Activated naive CD8-positive, alpha-beta T cell treated with anti-CD3 and anti-CD28 coated beads, Interleukin-2, amount 50 U/mL, for 24 hours (primary cell): ENCODE results near the gene ASTN2.

Source experiments
- ATAC-seq: fragments of 150-1000 bp; cut with Tn5 transposase; one replicate; pipeline ENCODE4 v1.10.0; 2021
- DNase-seq: peaks from one replicate; pipeline ENCODE4 v3.0.0; 2021
- H3K27ac Mint-ChIP-seq: one replicate; pipeline ENCODE4 v1.8.0; 2021; ENCODE audit warnings: mild to moderate bottlenecking, mixed read lengths
- H3K27me3 Mint-ChIP-seq: one replicate; pipeline ENCODE4 v1.8.0; 2021; ENCODE audit warnings: mixed read lengths
- H3K36me3 Mint-ChIP-seq: one replicate; pipeline ENCODE4 v1.8.0; 2021; ENCODE audit warnings: low read depth, mixed read lengths
- H3K4me1 Mint-ChIP-seq: one replicate; pipeline ENCODE4 v1.8.0; 2021; ENCODE audit warnings: mixed read lengths
- H3K4me3 Mint-ChIP-seq: one replicate; pipeline ENCODE4 v1.8.0; 2021; ENCODE audit warnings: mild to moderate bottlenecking, moderate library complexity, mixed read lengths
- H3K9me3 Mint-ChIP-seq: one replicate; pipeline ENCODE4 v1.8.0; 2021; ENCODE audit warnings: mixed read lengths

ASTN2 gene

DNA sequence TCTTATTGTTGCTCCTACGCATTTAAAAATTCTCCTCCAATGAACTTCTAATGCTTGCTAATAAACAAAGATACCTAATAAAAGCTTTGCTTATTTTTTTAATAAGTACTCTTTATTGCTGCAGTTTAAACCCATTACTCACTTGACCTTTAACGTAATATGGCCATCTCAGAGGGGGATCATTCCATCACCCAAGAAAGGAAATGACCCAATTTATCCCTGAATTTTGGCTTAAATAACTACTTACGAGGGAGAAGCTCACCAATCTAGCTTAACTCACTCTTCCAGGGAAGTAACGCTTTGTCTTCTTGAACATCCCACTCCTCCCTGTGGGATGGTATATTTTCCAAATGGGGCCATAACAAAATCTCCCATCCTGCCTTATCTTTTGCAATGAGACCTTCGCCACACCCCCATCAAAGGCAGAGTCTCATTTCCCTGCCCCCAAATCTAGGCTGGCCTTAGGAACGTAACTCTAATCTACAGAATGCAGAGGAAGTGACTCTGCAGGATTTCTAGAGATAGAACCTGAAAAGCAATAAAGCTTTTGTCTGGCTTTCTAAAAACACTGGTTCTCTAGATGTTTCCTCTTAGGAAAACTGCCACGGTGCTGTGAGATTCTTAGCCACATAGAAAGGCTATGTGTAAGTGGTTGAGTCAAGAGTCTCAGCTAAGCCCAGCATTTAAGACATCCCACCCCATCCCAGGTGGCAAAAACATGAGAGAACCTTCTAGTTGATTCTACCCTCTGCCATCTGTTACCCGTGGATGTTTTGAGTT, 310.0 kb downstream of the ASTN2 start:
- Mint-ChIP-seq H3K36me3 (no peaks in the 10 kb centered on the region), H3K27ac (no peak overlapping the region), H3K9me3 (peaks cover 4% of the 10 kb centered on the region), H3K27me3 (no peaks in the 10 kb centered on the region), H3K4me1 (no peaks in the 10 kb centered on the region), H3K4me3 (no peak overlapping the region)
- no peak for DNase-seq
- no peak for ATAC-seq

DNA sequence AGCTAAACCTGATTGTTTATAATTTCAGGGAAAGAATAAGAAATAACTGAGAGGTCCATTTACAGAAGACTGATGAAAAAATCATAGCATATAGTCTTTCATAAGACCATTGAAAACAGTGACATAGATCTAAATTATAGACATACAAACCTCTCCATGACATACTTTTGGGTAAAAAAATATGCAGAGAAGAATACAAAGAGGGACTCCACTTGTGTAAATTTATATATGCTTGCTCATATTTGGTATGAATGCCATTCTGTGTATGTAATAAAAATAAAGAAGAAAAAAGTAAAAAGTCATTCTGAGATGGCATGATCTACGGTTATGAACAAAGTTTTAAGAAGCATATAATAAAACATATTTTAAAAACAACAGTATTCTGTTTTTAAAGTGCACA, 310.7 kb downstream of the ASTN2 start:
- H3K4me1 Mint-ChIP-seq = no peaks in the 10 kb centered on the region
- no peak for ATAC-seq
- no peak overlapping the region for H3K27ac Mint-ChIP-seq
- no peaks in the 10 kb centered on the region for H3K36me3 Mint-ChIP-seq
- no peak overlapping the region for H3K4me3 Mint-ChIP-seq
- peaks cover 4% of the 10 kb centered on the region for H3K9me3 Mint-ChIP-seq
- no peak for DNase-seq
- no peaks in the 10 kb centered on the region for H3K27me3 Mint-ChIP-seq

DNA sequence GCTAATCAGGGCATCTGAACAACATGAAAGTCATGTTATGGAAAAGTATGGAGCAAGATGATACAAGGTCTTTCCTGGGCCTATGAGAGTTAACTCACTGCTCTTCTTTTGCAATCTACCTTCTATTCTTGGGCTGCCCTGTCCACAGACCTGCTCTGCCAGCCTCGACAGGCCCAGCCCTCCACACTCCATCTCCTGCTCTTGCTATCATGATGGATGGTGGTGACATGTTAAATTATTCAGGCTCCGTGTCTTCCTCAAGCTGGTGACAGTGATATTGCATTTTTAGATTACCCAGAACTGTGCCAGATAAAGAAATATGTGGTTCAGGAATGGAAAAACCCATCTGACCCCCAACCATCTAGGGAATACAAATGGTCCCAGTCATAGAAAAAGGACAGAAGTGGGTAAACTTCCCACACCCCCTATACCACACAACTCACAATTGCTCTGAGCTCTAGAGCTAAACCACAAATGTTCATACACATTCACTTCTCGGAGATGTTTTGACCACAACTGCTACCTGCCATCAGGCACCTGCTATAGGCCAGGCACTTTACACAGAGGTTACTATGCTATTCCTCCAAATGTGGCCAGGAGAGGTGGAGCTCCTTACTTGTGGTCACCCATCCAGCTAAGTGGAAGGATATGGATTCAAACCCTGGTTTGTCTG, 311.3 kb downstream of the ASTN2 start:
- Mint-ChIP-seq H3K4me3 (no peak overlapping the region), H3K27ac (no peak overlapping the region), H3K9me3 (peaks cover 4% of the 10 kb centered on the region), H3K27me3 (no peaks in the 10 kb centered on the region), H3K4me1 (no peaks in the 10 kb centered on the region), H3K36me3 (no peaks in the 10 kb centered on the region)
- ATAC-seq = no peak
- DNase-seq = no peak

DNA sequence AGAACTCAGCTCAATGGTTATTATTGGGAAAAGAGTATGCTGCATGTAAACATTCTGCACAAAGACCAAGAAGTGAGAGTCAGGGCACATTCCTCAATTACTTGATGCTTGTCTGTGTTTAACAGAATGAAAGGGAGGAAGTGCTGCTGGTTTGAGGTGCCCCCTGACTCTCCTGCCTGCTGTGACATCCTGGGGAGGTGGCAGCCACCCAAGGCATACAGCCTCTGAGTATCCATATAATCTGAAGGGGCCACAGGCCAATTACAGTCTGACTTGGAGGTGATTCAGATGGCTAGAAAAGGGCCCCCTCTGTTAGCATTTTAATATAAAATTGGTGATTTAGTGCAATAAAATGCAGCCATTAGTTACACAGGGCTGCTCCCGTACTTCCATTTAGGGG, 313.8 kb downstream of the ASTN2 start:
- no peaks in the 10 kb centered on the region for H3K4me1 Mint-ChIP-seq
- no peaks in the 10 kb centered on the region for H3K9me3 Mint-ChIP-seq
- DNase-seq (no peak), ATAC-seq (no peak)
- no peak overlapping the region for H3K27ac Mint-ChIP-seq
- no peaks in the 10 kb centered on the region for H3K36me3 Mint-ChIP-seq
- no peaks in the 10 kb centered on the region for H3K27me3 Mint-ChIP-seq
- H3K4me3 Mint-ChIP-seq = no peak overlapping the region

DNA sequence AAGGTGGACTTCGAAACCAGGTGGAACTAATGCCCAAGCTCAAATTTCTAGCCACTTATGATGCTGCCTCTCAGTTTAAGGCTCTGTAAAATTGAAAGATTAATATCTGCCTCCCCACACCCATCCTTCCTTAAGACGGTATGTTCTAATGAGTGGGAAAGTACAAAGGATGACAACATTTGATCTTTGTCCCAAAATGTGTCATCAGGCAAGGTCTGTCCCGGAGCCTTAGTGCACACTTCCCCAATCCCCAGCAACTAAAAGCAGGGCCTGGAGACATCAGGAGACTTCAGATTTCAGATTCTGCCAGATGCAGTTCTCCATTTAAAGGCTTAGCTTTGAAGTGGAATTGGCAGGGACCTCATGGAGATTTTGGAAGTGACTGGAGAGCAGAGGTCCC, 316.5 kb downstream of the ASTN2 start:
- H3K27me3 Mint-ChIP-seq = no peaks in the 10 kb centered on the region
- no peak overlapping the region for H3K27ac Mint-ChIP-seq
- no peak for ATAC-seq
- no peak for DNase-seq
- H3K4me1 Mint-ChIP-seq = no peaks in the 10 kb centered on the region
- no peaks in the 10 kb centered on the region for H3K36me3 Mint-ChIP-seq
- no peaks in the 10 kb centered on the region for H3K9me3 Mint-ChIP-seq
- no peak overlapping the region for H3K4me3 Mint-ChIP-seq

DNA sequence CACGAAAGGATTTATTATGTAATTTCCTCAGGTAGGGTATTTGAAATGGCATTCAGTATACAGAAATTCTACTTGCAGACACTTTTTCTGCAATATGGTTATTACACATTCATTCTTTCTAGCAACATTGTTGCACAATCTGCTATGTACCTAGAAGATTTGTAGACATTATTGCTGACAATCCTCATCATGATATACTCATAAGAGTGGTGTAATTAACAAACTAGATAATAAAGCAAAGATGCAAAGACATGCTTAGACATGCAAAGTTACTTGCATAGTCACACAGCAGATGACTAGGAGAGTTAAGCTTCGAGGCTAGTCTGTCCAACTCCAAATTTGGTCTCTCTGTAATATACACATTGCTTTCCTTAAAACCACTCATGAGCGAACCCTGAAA, 317.1 kb downstream of the ASTN2 start:
- no peak for ATAC-seq

DNA sequence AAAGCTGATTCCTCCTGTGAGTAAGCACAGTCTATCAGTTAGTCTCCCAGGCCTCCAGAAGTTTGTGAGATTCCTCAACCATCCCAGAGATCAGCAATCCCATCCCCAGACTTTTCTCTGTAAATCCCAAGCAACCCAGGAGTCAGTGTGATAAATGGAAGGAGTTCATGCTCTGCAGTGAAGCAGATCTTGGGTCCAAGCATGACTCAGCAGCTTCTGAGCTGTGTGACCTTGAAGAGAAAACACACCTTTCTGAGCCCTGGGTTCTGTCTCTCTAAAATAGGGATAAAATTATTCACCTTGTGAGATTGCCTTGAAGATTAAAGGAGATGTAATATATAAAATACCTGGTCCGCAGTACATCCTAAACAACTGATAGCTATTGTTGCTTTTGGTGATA, 318.7 kb downstream of the ASTN2 start:
- no peak for ATAC-seq
- Mint-ChIP-seq H3K4me1 (no peaks in the 10 kb centered on the region), H3K27me3 (no peaks in the 10 kb centered on the region), H3K27ac (no peak overlapping the region), H3K36me3 (no peaks in the 10 kb centered on the region), H3K9me3 (no peaks in the 10 kb centered on the region), H3K4me3 (no peak overlapping the region)
- no peak for DNase-seq

More for the DNA sequence above, 317.1 kb downstream of the ASTN2 start:
- no peak for DNase-seq
- no peaks in the 10 kb centered on the region for H3K27me3 Mint-ChIP-seq
- H3K4me1 Mint-ChIP-seq = no peaks in the 10 kb centered on the region
- H3K4me3 Mint-ChIP-seq = no peak overlapping the region
- H3K9me3 Mint-ChIP-seq = no peaks in the 10 kb centered on the region
- H3K27ac Mint-ChIP-seq = no peak overlapping the region
- H3K36me3 Mint-ChIP-seq = no peaks in the 10 kb centered on the region

DNA sequence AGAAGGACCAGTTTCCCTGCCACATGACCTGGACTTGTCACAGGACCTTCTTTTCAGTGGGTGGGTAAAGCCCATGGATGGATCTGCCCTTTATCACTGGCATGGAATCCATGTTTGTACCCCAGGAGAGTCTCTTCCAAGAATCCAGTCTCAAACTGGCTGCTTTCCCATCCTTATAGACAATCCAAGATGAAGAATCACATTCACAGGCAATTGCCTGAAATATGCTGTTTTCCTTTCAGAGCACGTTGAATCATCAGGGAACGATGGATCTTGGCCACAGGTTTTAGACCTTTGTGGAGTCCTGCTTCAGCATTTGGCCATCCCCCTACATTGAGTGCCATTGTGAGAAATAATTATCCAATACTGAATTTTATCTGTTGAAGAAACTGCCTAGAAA, 319.8 kb downstream of the ASTN2 start:
- Mint-ChIP-seq H3K9me3 (no peaks in the 10 kb centered on the region), H3K27ac (no peak overlapping the region), H3K27me3 (no peaks in the 10 kb centered on the region), H3K4me1 (no peaks in the 10 kb centered on the region), H3K4me3 (no peak overlapping the region), H3K36me3 (no peaks in the 10 kb centered on the region)
- ATAC-seq = no peak
- no peak for DNase-seq

DNA sequence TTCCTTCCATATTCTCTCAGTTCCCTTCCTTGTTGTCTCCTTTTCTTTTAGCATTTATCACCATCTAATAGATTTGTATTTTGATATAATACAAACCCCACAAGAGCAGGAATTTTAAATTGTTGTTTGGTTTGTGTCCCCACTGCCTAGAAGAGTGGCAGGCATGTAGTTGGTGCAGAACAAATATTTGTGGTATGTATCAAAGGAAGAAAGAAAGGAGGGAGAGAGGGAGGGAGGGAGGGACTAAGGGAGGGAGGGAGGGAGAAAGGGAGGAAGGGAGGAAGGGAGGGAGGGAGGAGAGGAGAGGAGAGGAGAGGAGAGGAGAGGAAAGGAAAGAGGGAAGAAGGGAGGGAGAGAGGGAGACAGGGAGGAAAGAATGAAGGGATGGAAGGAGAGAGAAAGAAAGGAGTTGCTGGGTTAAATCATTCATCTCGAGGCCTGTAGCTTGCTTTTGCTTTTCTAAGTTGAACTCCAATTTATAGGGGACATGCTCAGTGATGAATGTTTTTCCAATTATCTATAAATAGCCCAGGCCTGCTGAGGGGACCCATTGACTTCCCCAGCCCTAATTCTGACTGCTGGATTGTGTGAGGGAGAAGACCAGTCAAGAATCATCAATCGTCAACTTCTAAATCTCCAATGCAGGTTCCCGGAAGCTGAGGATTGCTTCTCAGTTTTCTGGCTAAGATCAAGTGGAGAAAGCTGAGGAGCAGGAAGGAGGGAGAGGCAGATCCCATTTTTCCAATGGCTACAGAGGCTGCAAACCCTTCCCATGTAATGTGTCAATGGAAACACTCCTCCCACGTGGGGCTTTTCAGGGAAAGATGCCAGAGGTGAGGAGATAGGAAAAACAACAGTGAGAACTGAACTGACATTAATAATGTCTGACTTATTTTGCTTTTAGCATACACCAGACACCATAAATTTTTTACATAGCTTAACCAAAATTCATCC, 320.7 kb downstream of the ASTN2 start:
- no peaks in the 10 kb centered on the region for H3K27me3 Mint-ChIP-seq
- no peaks in the 10 kb centered on the region for H3K36me3 Mint-ChIP-seq
- H3K4me1 Mint-ChIP-seq = no peaks in the 10 kb centered on the region
- DNase-seq = no peak
- peaks cover 3% of the 10 kb centered on the region for H3K9me3 Mint-ChIP-seq
- no peak overlapping the region for H3K27ac Mint-ChIP-seq
- no peak overlapping the region for H3K4me3 Mint-ChIP-seq
- ATAC-seq = no peak

DNA sequence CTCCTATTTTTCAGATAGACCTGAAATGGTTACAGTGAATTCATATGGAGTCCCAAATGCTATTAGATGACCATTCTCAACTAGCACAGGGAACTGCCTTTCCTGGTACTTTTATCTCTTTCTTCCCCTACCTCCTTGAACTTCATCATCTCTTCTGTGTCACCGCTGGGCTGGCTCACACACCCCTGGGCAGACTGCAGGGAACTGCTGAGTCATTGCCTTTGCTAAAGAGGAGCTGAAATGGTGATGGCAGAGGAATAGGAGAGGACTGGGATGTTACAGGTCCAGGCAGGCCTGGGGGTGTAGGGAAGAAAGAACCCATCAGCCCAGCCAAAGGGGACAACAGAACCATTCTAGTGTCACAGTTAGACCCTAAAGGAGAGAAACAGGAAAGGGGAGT, 322.3 kb downstream of the ASTN2 start:
- no peak overlapping the region for H3K4me3 Mint-ChIP-seq

DNA sequence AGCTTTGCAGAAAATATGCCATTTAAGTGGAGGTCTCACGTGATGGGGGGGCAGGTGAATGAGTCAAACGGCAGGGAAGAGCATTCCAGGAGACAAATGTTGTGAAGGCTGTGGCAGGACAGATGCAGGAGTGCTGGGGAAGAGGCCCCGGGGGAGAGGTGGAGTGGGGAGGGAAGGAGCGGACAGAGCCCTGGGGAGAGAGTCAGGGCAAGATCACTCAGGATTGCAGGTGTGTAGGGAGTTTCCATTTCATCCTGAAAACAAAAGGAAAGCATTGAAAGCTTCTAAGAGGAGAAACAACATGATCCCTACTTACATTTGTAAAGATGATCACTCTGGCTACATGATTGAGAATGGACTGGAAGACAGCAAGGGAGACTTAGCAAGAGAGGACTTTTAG, 323.3 kb downstream of the ASTN2 start:
- Mint-ChIP-seq H3K4me1 (no peaks in the 10 kb centered on the region), H3K9me3 (peaks cover 3% of the 10 kb centered on the region), H3K27ac (no peak overlapping the region), H3K36me3 (no peaks in the 10 kb centered on the region), H3K27me3 (no peaks in the 10 kb centered on the region), H3K4me3 (no peak overlapping the region)
- ATAC-seq (no peak), DNase-seq (no peak)

More for the DNA sequence above, 322.3 kb downstream of the ASTN2 start:
- DNase-seq (no peak), ATAC-seq (no peak)
- no peaks in the 10 kb centered on the region for H3K4me1 Mint-ChIP-seq
- no peaks in the 10 kb centered on the region for H3K36me3 Mint-ChIP-seq
- no peaks in the 10 kb centered on the region for H3K27me3 Mint-ChIP-seq
- no peak overlapping the region for H3K27ac Mint-ChIP-seq
- H3K9me3 Mint-ChIP-seq = peaks cover 3% of the 10 kb centered on the region

DNA sequence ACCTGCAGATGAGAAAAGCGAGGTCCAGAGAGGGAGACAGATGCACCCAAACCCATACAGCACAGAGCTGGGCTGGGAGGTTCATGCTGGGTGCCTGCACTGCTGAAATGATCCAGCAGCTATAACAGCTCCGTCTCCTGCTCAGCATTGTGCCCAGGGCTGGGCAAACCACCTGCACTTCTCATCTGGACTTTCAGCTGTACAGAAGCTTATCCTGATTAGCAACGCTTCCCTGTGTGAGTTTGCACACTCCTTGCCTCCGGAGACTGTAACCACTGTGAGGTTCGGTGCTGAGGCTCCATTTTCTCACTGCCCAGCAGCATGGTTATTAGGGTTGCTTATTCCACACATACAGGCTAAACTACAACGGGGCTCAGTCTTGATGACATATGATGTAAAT, 326.1 kb downstream of the ASTN2 start:
- Mint-ChIP-seq H3K4me3 (no peak overlapping the region), H3K27me3 (no peaks in the 10 kb centered on the region), H3K4me1 (no peaks in the 10 kb centered on the region), H3K36me3 (no peaks in the 10 kb centered on the region), H3K27ac (no peak overlapping the region), H3K9me3 (peaks cover 3% of the 10 kb centered on the region)
- ATAC-seq = no peak
- DNase-seq = no peak

DNA sequence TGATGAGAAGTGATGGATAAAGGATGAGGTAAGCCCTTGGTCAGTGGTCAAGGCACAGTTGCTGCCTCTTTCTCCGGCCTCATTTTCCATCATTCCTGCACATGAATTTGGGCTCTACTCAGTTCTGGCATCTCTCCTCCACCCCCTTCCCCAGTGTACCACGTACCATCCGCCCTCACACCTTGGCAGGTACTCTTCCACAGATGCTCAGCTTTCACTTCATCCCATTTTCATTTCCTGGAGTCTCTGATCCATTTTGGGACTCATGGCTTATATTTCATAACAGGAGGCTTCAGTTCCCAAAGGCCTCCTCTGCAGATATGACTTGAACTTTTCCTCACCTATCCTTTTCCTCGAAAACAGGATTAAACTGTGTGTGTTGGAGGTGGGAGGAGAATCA, 326.7 kb downstream of the ASTN2 start:
- H3K36me3 Mint-ChIP-seq = no peaks in the 10 kb centered on the region
- no peaks in the 10 kb centered on the region for H3K4me1 Mint-ChIP-seq
- DNase-seq (no peak), ATAC-seq (no peak)
- H3K9me3 Mint-ChIP-seq = peaks cover 3% of the 10 kb centered on the region
- no peak overlapping the region for H3K4me3 Mint-ChIP-seq
- H3K27ac Mint-ChIP-seq = no peak overlapping the region
- no peaks in the 10 kb centered on the region for H3K27me3 Mint-ChIP-seq

DNA sequence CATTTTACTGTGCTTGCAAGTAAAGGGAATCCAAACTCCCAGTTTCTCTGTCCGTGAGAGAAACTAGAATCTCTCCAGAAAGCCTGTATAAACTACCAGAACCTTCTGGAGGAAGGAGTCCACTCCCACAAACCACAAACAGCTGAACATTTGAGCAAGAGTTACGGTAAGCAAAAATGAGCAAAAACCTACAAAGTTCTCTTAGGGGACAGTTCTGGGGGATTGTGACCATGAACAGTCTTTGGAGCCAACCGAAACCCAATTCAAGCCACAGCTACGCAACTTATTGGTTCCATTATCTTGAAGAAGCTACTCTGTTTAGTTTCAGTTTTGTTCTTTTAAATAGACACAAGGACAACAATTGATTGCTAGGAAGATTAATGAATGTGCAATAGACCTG, 330.6 kb downstream of the ASTN2 start:
- H3K36me3 Mint-ChIP-seq = no peaks in the 10 kb centered on the region
- H3K27ac Mint-ChIP-seq = no peak overlapping the region
- no peaks in the 10 kb centered on the region for H3K4me1 Mint-ChIP-seq
- no peak overlapping the region for H3K4me3 Mint-ChIP-seq
- DNase-seq = no peak
- no peak for ATAC-seq
- no peaks in the 10 kb centered on the region for H3K27me3 Mint-ChIP-seq
- no peaks in the 10 kb centered on the region for H3K9me3 Mint-ChIP-seq

DNA sequence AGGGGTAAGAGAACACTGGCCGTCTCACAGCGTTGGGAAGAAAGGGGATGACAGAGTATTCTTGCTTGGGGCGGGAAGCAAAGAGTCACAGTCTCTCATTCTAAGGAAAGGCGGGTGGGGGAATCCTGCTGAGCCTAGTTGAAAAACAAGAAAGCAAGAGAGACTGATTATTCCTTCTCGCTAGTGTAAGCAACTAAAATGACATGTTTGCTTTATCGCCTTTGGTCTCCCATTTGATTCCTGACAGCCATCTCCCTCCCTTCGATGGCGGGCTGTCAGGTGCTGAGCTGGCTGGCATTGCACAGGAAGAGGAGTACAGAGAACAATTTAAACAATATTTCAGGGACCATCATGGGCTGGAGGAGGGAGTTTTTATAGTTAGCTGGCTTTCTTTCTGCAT, 331.3 kb downstream of the ASTN2 start:
- DNase-seq (no peak), ATAC-seq (no peak)
- no peaks in the 10 kb centered on the region for H3K36me3 Mint-ChIP-seq
- no peaks in the 10 kb centered on the region for H3K27me3 Mint-ChIP-seq
- H3K9me3 Mint-ChIP-seq = no peaks in the 10 kb centered on the region
- no peak overlapping the region for H3K4me3 Mint-ChIP-seq
- H3K4me1 Mint-ChIP-seq = no peaks in the 10 kb centered on the region
- H3K27ac Mint-ChIP-seq = no peak overlapping the region
